GM12878 (cell line): Measurements from ENCODE around the gene SLC20A1. TPM values are rescaled to one million over a fixed set of nuclear protein-coding genes. Genes with fewer than 3 reads are reported as not detected.
A peak's percentile ranks its signal among the peaks of the same experiment; 100 is the strongest.

ENCODE experiments used
- ASH2L ChIP-seq: fragments of 300-600, 200-600 bp; sonication (generic); IDR thresholded peaks from 2 replicates; pipeline ENCODE4 v1.6.1; 2017; ENCODE audit warnings: low read depth, mild to moderate bottlenecking, borderline replicate concordance
- BCLAF1 ChIP-seq: fragments of 450-650 bp; IDR thresholded peaks from 2 replicates; pipeline ENCODE4 v1.6.1; 2017; ENCODE audit warnings: antibody characterized with exemption, mild to moderate bottlenecking, moderate library complexity
- CHD4 ChIP-seq: fragments of 200-600 bp; sonication (generic); IDR thresholded peaks from 2 replicates; pipeline ENCODE4 v1.6.1; 2016; ENCODE audit warnings: mild to moderate bottlenecking
- CREB1 ChIP-seq: IDR thresholded peaks from 2 replicates; pipeline ENCODE4 v1.6.1; 2012; ENCODE audit warnings: low read depth, mild to moderate bottlenecking, inconsistent platforms
- CREM ChIP-seq: IDR thresholded peaks from 2 replicates; pipeline ENCODE4 v1.6.1; 2014; ENCODE audit warnings: antibody characterized with exemption, low read depth
- EGR1 ChIP-seq, 2 experiments: IDR thresholded peaks; 1 replicate in 1 of 2; 2 replicates in 1 of 2; pipeline ENCODE4 v1.6.1; 2011 to 2012; ENCODE audit warnings: low read depth in 2 of 2, low read length in 2 of 2, borderline replicate concordance in 1 of 2, mild to moderate bottlenecking in 1 of 2, moderate library complexity in 1 of 2
- IKZF1 ChIP-seq: fragments of 450-650 bp; conservative IDR thresholded peaks from 2 replicates; pipeline ENCODE4 v1.6.1; 2017; ENCODE audit warnings: antibody characterized with exemption, mild to moderate bottlenecking
- IKZF2 ChIP-seq, 2 experiments: fragments of 450-650 bp; IDR thresholded peaks; 2 replicates each; pipeline ENCODE4 v1.6.1; 2017; ENCODE audit warnings: mild to moderate bottlenecking in 2 of 2, moderate library complexity in 2 of 2
- IRF3 ChIP-seq: fragments of 450-650 bp; IDR thresholded peaks from 2 replicates; pipeline ENCODE4 v1.6.1; 2014; ENCODE audit warnings: mild to moderate bottlenecking
- IRF4 ChIP-seq: IDR thresholded peaks from 2 replicates; pipeline ENCODE4 v1.6.1; 2011; ENCODE audit warnings: low read depth, low read length
- JUND ChIP-seq: IDR thresholded peaks from 2 replicates; pipeline ENCODE4 v1.6.1; 2012; ENCODE audit warnings: low read depth, mild to moderate bottlenecking, low read length, improper control_type of control experiment, moderate library complexity
- MXI1 ChIP-seq: fragments of 150-350 bp; IDR thresholded peaks from 2 replicates; pipeline ENCODE4 v1.6.1; 2011; ENCODE audit warnings: low read depth, mild to moderate bottlenecking, inconsistent platforms, low read length, improper control_type of control experiment
- MYC ChIP-seq: IDR thresholded peaks from 2 replicates; pipeline ENCODE4 v1.6.1; 2011; ENCODE audit warnings: mild to moderate bottlenecking, low read length, moderate library complexity, inconsistent platforms; ENCODE audit not compliant: insufficient read depth, insufficient replicate concordance, insufficient read length, severe bottlenecking
- PML ChIP-seq: IDR thresholded peaks from 2 replicates; pipeline ENCODE4 v1.6.1; 2012; ENCODE audit warnings: low read length, inconsistent platforms
- SP1 ChIP-seq: IDR thresholded peaks from one replicate; pipeline ENCODE4 v1.6.1; 2011; ENCODE audit warnings: low read depth, low read length
- ZBTB4 ChIP-seq: fragments of 450-650 bp; formaldehyde crosslinking; IDR thresholded peaks from 2 replicates; pipeline ENCODE4 v1.4.0; 2022; ENCODE audit warnings: mild to moderate bottlenecking, moderate library complexity
- ZBTB40 ChIP-seq: fragments of 450-650 bp; IDR thresholded peaks from 2 replicates; pipeline ENCODE4 v1.6.1; 2016; ENCODE audit warnings: mild to moderate bottlenecking, moderate library complexity, borderline replicate concordance
- ZNF384 ChIP-seq: IDR thresholded peaks from 2 replicates; pipeline ENCODE4 v1.6.1; 2012; ENCODE audit warnings: low read depth, mild to moderate bottlenecking, low read length, improper control_type of control experiment, borderline replicate concordance
- ZZZ3 ChIP-seq: IDR thresholded peaks from 2 replicates; pipeline ENCODE4 v1.6.1; 2011; ENCODE audit warnings: low read depth; ENCODE audit not compliant: control insufficient read depth, insufficient read length
- polyA plus RNA-seq, 11 experiments: library from polyadenylated mRNA; depleted of rRNA in 4 of 11; unstranded in 6 of 11; stranded (reverse) in 5 of 11; fragments of >200 nt; fragmentation: Nextera tagmentation in 4 of 11; fragmentation: Illumina TruSeq in 1 of 11; extraction: Ambion mirVana in 4 of 11; extraction: Trizol in 1 of 11; gene quantifications; 1 replicate in 1 of 11; 2 replicates in 10 of 11; pipeline versions ENCODE4 v1.2.1 to v1.2.3, GENCODE V29; 2011 to 2016; ENCODE audit warnings: inconsistent platforms in 2 of 11, missing spikeins in 2 of 11, low read depth in 1 of 11
- total RNA-seq, 4 experiments: library from RNA; depleted of rRNA in 3 of 4; stranded (reverse); fragments of >200 nt in 3 of 4; fragmentation: Illumina TruSeq in 1 of 4; extraction: Trizol in 1 of 4; gene quantifications; 2 replicates each; pipeline versions ENCODE4 v1.2.1 to v1.2.3, GENCODE V29; 2013 to 2021

The SLC20A1 gene
- total and polyA plus RNA-seq, 10 of the 15 experiments (the other 5 are each of a cell fraction or from before 2014, with no cell fraction given): 21.2 to 59.1 (median 43.2) TPM

GRCh38 chr2:112706170-112706664 lies 60.5 kb downstream of the SLC20A1 start (continued):
- TF ChIP-seq SP1 (no peak), BCLAF1 (no peak), IRF3 (no peak), JUND (no peak), EGR1 (IDR thresholded peaks at IDR 0.05; ENCODE audit: borderline replicate concordance in 1 of 2, low read depth in 2 of 2, low read length in 2 of 2) (no peak), ZBTB4 (CRISPR knock-in tag) (no peak), CREM (peak; percentile 43; the same call in 1 of the 2 replicates), ASH2L (no peak), ZZZ3 (no peak), MYC (no peak), IKZF2 (IDR thresholded peaks at IDR 0.05) (peak; percentile 87 to 89), PML (no peak), CREB1 (no peak), IKZF1 (peak; percentile 77), CHD4 (no peak), ZBTB40 (no peak), ZNF384 (no peak), MXI1 (no peak), IRF4 (no peak)
